ENCODE results near the gene FRRS1. TPM values are rescaled to one million over a fixed set of nuclear protein-coding genes. Genes with fewer than 3 reads are reported as not detected.

Gene FRRS1
- total RNA-seq, 4 donors from 2014 or later: 6.9 to 17.0 (median 11.9) TPM

- no peak for TF ChIP-seq CTCF (IDR thresholded peaks at IDR 0.05)
- no peak for TF ChIP-seq POLR2A (IDR thresholded peaks at IDR 0.05)
- H3K4me1 ChIP-seq: no peaks in the 10 kb centered on the region
- no peaks in the 10 kb centered on the region for H3K9me3 ChIP-seq
- H3K4me3 ChIP-seq: no peak overlapping the region
- H3K36me3 ChIP-seq: peaks cover 0 to 16% (median 0%) of the 10 kb centered on the region in 3 donors
- no peak for DNase-seq
- no peaks in the 10 kb centered on the region for H3K27me3 ChIP-seq
- no peak overlapping the region for H3K27ac ChIP-seq
These were observed 26.3 kb downstream of the FRRS1 start for GRCh38 chr1:99740141-99740540.

GRCh38 chr1:99738858-99739465, 27.5 kb downstream of the FRRS1 start:
- Histone ChIP-seq H3K4me1 (no peaks in the 10 kb centered on the region), H3K4me3 (no peak overlapping the region), H3K27me3 (no peaks in the 10 kb centered on the region), H3K9me3 (no peaks in the 10 kb centered on the region), H3K27ac (peak overlapping the region in 2 of 4 donors; percentile 24 to 27), H3K36me3 (peaks cover 0 to 16% (median 0%) of the 10 kb centered on the region in 3 donors)
- no peak for TF ChIP-seq CTCF (IDR thresholded peaks at IDR 0.05)
- TF ChIP-seq POLR2A (IDR thresholded peaks at IDR 0.05): no peak
- DNase-seq: no peak

DNA sequence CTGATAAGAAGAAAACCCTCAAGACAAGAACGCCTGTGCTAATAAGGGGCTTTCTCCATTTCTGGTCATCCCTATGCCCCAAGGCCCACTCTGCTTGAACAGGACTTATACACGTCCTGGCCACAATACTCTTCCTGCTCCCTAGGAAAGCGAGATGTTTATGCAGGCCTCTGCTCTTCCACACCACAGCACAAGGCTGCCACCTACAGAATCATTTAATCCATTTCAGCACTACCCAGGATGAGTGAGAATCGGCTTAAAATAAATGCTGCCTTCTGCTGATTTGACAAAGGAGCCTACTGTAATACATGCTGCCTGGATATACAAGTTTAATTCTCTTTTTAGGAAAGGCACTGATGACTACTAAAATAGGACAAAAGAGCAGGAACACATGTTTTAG, 29.4 kb downstream of the FRRS1 start:
- Histone ChIP-seq H3K27ac (no peak overlapping the region), H3K4me1 (no peaks in the 10 kb centered on the region), H3K9me3 (no peaks in the 10 kb centered on the region), H3K4me3 (no peak overlapping the region), H3K27me3 (no peaks in the 10 kb centered on the region), H3K36me3 (peaks cover 0 to 14% (median 0%) of the 10 kb centered on the region in 3 donors)
- TF ChIP-seq POLR2A (IDR thresholded peaks at IDR 0.05) (no peak), CTCF (IDR thresholded peaks at IDR 0.05) (peak in 4 of 6 experiments; percentile 10 to 57 (median 53))
- no peak for DNase-seq

DNA sequence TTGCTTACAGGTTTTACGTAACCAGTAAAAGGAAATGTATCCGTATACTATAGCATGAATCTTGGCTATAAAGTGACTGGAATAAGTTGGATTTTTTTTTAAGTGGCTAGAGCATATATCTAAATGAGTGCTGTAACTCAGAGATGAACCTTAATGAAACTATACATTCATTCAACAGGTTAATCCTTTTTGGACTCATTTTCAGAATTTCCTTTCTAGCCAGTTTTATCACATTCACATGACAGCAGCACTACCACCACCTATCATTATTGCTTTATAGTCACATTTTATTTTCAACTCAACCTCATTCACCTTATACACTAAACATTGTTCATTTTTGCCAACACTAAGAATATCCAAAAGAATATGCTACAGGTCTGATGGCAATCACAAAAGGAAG, 30.6 kb downstream of the FRRS1 start:
- no peaks in the 10 kb centered on the region for H3K4me1 ChIP-seq
- H3K27ac ChIP-seq: no peak overlapping the region
- H3K27me3 ChIP-seq: no peaks in the 10 kb centered on the region
- peaks cover 0 to 4% (median 0%) of the 10 kb centered on the region in 3 donors for H3K36me3 ChIP-seq
- DNase-seq: no peak
- TF ChIP-seq POLR2A (IDR thresholded peaks at IDR 0.05): no peak
- no peak for TF ChIP-seq CTCF (IDR thresholded peaks at IDR 0.05)
- no peaks in the 10 kb centered on the region for H3K9me3 ChIP-seq
- no peak overlapping the region for H3K4me3 ChIP-seq

GRCh38 chr1:99731384-99731783, 35.1 kb downstream of the FRRS1 start:
- DNase-seq: no peak
- no peaks in the 10 kb centered on the region for H3K36me3 ChIP-seq
- TF ChIP-seq CTCF (IDR thresholded peaks at IDR 0.05) (no peak), POLR2A (IDR thresholded peaks at IDR 0.05) (no peak)

More at GRCh38 chr1:99731384-99731783, 35.1 kb downstream of the FRRS1 start:
- H3K4me1 ChIP-seq: peaks cover 0 to 3% (median 0%) of the 10 kb centered on the region in 4 donors
- no peaks in the 10 kb centered on the region for H3K27me3 ChIP-seq
- no peak overlapping the region for H3K4me3 ChIP-seq
- no peak overlapping the region for H3K27ac ChIP-seq
- no peaks in the 10 kb centered on the region for H3K9me3 ChIP-seq

Measured in Peyer's patch (tissue), 4 donors.